Inflammatory macrophage treated with lipopolysaccharide for 4 hours (primary cell): ENCODE results near the gene ITPR1.

Experiments
- DNase-seq: peaks from one replicate; pipeline ENCODE4 v3.0.0-alpha.2; 2020

The ITPR1 gene

DNA sequence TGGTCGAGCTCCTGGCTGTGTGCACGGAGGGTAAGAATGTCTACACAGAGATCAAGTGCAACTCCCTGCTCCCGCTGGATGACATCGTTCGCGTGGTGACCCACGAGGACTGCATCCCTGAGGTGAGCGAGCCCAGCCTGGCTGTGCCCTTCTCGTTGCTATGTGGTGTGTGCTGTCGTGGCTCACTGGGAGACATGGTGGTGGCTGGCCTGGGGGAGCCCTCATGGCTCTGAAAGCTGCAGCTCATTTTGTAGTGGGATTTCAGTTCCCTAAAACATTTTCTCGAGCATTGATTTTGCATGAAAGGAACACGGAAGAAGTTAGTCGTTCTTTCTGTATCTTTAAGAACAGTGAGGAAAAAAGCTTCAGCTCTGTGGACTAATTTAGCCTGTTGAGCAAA lies 200.5 kb downstream of the ITPR1 start:
- DNase-seq = no peak

DNA sequence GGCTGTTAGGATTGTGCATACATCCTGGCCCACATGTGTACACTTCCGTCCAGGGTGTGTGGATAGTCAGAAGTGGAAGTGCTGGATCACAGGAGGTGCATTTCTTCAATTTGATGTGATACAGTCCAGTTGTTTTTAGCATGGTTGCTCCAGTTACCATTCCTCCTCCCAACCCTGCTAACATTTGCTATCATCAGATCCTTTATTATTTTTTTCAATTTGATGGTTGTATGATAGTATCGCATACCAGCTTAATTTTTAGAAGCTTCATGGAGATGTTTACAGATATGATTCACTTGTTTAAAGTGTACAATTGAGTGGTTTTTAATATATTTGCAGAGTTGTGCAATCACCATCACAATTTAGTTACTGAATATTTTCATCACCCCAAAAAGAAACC lies 202.7 kb downstream of the ITPR1 start:
- no peak for DNase-seq

DNA sequence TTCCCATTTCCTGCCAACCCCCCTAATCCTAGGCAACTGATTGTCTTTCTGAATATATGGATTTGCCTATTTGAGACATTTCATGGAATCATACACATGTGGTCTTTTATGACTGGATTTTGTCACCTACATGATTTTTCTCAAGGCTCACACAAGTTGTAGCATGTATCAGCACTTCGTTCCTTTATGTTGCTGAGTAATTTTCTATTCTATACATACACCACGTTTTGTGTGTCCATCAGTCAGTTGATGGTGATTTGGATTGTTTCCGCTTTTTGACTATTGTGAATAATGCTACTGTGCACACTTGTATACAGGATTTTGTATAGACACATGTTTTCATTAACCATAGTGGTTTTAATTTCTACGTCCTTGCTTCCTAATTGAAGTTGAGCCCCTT lies 203.1 kb downstream of the ITPR1 start:
- no peak for DNase-seq

DNA sequence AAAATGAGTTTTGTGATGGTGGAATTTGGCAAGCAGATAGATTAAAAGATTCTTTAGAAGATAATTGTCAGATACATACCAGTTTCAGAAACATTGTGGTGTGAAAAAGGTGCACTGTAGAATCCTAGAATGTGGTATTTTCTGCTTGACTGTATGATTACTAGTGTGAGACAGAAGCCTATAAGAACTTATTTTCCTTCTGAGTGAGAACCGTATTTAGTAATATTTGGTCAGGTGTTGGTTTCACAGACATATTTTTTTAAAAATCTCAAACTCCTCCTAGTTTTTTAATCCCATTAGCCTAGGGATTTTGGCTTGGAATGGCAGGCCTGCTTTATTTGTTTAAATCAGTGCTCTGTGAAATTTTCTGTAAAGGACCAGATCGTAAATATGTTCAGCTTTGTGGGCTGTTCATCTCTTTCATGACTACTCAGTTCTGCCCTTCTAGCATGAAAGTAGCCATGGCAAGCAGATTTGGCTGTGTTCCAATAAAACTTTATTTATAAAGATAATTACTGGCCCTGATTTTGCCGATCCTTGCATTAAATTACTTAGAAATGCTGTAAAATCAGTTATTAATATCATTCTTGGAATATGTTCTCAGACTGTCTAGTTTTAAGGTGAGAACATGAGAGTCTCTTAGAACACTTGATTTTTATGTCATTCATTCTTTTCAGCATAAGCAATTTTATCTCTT lies 205.1 kb downstream of the ITPR1 start:
- DNase-seq = no peak

DNA sequence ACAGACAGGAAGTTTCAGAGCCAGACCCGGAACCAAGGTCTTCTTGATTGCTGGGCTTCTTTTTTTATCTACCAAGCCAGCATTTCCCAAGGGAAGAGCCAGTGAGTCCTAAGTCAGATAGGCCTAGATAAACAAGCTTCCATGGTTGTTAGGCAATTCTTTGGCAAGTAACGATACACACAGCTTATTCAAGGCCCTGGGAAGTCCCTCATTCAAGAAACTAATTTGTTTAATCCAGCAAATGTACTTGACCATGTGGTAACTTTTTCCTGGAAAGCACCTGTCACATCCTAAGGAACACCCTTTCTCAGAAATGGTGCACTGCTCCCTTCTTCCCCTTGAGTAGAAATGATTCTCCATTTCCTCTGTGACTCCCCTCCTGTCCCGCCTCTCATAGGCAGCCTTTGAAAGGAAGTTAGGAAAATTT lies 209.9 kb downstream of the ITPR1 start:
- no peak for DNase-seq

DNA sequence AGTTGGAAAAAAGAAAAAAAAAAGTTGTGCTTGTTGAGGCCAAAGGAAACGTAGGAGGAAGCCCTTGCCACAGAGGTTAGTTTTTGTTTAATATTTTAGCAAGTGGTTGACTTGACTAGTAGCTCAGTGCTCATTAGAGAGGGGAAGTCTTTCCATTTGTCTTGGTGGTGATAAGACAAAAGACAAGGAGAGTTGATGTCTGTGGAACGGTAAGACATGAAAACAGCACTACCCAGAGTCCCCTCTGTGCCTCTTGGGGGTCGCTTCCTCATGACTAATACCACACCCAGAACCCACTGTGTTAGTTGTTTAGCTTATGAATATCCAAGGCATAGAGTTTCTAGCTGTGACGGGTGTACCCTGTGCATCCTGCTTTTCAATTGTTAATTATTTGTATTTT lies 211.4 kb downstream of the ITPR1 start:
- no peak for DNase-seq

DNA sequence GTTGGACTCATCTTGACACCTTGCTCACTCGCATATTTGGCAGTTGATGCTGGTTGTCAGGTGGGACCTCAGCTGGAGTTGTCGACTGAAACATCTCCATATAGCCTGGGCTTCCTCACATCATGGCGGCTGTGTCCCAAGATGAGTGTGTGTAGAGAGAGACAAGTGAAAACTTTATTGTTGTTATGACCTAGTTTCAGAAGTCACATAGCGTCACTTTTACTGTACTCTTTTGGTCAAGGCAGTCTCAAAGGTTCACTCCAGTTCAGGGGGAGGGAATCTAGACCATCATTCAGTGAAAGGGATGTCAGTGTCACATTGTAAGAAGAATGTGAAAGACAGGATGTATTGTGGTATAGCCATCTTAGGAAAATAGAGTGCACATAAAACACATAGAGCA lies 214.2 kb downstream of the ITPR1 start:
- no peak for DNase-seq

DNA sequence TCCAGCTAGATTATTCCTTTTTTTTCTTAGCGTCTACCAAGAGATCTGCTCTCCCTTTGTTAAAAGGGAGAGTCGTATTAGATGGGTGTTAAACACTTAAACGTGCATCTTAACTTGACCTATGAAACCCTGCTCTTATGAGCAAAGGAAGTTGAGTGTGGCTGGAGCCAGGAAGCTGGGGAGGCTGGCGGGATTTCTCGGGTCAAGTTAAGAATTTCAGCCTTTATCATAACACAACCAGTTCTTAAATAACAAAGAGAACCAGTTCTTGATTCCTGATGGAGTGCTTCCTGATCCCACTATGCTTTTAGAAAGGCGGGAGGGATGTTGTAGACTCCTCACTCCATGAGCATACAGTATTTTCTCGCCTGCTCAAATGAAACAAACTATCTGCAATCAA lies 215.1 kb downstream of the ITPR1 start:
- no peak for DNase-seq

DNA sequence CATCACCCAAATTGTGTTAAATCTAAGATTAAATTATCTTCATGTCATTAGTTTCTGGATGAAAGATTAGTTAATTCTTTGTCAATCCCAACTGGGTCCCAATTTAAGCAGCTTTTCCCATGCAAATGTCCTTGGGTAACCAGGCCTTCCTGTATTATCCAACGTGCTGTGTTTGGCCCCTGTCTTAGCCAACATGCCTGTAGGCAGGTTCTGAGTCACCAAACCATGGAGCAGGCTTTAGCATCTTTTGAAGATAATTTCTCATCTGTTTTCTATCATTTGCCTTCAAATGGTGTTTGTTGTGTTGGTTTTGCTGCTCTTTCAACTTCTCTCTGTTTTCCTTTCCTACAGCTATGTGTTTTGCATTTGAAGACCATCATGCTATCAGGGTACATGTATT lies 216.2 kb downstream of the ITPR1 start:
- no peak for DNase-seq

DNA sequence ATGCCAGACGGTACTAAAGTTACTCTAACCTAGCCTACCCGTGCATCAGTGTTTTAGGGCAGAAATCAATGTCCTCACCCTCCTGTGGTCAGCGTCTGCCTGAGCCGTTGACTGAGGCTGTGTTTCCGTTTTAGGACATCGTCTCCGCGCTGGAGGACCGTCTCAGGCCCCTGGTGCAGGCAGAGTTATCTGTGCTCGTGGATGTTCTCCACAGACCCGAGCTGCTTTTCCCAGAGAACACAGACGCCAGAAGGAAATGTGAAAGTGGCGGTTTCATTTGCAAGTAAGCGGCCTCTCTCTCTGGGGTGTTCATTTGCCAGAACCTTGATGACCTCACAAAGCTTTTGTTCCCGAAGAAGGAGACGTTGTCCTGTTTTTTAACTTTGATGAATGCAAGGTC lies 217.0 kb downstream of the ITPR1 start:
- DNase-seq = no peak

DNA sequence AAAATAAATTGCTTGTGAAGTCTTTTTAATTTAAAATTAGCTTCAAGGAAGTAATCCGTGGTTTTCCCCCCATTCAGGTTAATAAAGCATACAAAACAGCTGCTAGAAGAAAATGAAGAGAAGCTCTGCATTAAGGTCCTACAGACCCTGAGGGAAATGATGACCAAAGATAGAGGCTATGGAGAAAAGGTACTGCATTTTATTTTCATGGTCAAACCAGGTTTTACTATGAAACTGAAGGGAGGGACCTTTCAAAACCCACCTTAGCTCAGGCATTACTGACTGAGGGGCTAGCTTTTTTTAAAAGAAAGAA lies 218.5 kb downstream of the ITPR1 start:
- no peak for DNase-seq

DNA sequence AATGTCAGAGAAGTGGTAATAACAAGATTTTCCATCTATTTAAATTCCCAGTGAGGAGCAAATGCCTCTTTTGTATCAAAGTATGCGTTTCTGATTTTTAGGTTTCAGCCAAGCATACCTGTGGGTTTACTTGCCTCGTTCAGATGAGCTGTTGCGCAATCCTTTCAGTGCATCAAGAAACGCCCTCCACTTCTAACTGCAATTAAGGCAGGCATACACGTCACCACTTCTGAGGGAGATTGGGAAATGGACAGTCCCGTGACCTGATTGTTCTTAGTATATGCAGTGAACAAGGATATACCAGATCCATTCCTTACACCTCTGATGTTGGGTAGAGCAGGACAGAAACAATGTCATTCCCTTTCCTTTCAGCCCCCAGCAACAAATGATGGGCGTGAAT lies 219.0 kb downstream of the ITPR1 start:
- peak; percentile 77 for DNase-seq

DNA sequence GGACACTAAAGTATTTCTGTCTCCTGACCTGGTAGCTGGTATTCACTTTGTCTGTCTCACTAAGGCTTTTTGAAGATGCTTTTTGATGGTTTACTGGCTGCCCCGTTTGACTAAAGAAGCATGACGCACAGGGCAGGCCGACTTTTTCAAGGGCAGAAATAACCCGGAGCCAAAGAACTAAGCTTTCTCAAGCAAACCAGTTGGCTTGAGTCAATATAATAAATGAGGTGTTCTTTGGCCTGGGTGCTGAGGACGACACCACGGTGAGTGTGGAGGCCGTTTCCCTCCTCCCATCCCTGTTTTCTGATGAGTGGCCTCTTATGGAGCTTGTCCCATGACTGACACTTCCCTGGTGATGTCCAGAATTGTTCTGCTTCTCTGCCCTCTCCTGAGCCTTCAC lies 220.9 kb downstream of the ITPR1 start:
- no peak for DNase-seq

DNA sequence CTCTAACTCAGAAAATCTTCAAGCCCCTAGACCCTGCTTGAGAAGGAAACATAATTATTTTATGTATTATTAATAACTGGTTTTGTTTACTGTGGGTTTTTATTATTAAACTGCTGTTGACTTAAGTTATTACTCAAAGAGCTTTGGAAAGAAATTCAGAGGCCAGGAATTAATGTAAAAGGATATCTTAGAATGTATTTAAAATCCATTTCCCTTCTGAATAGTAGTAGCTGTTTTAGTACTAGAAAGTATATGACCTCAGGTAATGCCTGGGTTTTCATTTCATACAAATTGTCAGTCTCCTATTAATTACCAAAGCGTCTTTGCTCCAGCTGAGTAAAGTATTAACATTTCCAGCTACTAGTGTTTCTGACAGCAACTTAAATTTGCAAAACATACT lies 223.1 kb downstream of the ITPR1 start:
- DNase-seq = no peak

DNA sequence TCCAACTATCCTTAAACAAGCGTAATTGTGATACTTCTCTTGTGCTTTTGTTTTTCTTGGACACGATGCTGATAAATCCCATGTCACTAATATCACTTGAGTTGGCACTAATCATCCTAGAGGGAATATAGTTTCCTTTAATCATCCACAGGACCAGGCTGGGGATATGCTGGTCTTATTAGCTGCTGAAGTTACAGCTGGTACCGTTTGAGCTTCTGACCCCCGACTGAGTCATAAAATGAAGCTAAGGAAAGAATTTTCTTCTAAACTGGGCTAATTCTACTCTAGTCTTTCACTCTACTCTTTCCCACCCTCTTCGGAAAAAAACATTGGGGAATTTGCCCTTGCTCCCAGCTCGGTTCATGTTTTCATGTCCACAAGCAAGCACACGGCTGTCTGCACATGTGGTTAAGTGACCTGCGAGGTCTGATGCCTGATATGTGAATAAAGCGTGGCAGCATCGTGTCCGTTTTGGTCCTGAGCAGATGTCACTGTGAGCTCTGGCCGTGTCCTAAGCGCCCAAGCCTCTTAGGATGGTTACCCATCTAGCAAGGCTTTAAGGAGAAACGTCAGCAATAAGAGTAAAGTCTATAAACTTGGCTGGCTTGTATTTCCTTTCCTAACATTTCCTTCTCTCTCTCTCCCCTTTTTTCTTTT lies 223.7 kb downstream of the ITPR1 start:
- no peak for DNase-seq

DNA sequence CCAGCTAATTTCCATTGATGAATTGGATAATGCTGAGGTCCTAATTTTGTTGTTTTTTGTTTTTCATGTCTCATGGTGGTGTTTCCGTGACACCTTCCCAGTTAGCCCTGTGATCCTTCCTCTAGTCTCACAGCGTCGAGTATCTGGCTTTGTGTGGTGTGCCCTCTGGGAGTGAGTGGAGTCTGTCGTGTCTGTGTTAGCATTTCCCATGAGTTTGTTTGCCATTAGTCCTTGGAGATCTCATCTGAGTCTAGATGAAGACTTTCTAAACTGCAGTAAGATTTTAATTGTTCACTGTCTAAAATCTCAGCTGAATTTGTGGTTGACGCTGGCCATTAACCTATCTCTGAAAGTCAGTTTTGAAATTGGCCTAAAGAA lies 224.2 kb downstream of the ITPR1 start:
- DNase-seq = no peak

DNA sequence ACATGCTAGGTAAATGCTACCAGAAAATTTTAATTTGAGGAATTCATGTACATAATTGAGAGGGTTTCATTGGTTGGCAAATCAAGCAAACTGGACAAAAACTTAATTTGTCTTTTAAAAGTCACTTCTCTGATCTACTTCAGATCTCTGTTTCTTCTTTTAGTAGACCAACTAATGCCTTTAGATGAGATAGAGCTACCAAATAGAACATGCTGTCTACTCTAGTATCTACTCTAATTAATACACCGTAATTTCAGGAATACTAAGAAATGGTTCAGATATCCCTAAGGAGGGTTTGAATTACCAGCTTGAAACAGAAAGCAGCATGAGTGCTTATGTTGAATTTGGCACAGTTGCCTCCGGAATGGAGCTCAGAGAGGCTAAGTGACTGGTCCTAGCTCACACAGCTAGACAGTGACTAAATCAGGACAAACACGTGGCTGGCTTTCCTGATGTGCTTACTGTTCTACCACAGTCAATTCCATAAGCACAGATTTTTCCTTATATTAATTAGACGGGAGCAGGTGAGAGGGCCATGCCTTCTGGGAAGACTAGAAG lies 225.1 kb downstream of the ITPR1 start:
- no peak for DNase-seq

DNA sequence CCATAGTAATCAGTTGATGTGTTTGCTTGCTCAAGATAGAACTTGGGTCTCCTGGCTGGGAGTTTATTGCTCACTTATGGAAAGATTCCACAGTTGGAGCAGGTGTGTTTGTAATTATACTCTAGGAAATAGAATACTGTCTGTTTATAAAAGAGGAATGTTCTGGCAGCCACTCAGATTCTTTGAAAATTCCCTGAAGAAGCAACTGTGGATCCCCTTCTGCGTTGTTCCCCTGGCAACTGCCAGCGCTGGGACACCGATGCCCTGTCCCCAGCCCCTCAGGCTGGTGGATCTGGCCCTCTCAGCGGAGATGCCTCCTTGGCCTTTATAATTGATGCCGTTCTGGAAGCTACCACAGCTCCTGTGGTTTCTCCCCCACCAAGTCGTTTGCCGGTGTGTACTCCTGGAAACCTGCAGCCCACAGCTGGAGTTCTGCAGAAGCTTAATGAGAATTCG lies 225.9 kb downstream of the ITPR1 start:
- DNase-seq = no peak

DNA sequence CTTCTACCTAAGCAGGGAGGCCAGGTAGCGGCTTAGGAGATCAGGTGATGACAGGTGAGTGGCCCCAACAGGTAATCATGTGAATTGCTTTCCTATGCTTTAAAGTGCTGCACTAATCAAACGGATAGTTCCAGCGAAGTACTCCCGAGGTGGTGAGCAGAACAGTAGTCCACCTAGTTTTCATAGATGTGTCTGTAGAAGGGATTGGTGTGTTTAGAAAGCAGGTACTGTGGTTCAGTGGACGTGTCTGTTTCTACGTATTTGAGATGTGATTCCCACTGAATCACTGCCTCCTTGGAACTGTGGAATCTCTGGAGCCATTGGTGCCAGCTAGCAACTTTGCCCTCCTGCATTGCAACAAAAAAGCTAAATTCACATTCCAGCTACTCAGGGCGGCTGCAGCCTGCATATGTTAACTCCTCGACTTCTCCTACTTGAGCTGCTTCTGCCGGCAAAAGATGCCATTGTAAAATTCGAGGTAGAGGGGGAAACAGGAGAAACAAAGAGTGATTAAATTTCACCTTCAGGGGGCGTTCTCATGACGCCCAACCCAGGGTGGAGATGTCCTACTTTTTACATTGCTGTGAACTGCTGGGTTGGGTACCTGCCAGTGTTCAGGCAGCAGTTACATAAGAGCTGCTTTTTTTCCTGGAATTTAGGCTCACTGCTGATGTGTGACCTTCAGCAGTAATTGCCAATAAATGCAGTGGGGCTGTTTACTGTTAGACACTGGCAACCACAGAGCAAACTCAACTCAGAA lies 227.3 kb downstream of the ITPR1 start:
- DNase-seq = no peak

DNA sequence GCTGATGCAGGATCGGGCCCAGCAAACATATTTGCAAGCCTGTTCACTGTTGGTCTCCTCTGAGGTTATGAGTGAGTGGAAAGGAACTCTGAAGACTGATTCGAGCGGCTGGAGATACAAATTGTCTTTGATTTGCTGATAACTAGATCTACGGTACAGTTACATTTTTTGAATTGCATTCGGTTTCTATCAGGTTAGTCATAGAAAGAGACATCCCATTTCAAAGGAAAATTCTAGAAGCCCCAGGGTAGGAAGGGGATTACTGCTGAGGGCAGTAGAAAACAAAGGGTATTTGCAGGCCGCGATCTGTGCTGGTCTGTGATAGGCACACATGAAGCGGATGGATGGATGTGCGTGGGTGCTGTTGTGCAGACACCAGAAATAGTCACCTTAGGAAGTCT lies 228.4 kb downstream of the ITPR1 start:
- no peak for DNase-seq

DNA sequence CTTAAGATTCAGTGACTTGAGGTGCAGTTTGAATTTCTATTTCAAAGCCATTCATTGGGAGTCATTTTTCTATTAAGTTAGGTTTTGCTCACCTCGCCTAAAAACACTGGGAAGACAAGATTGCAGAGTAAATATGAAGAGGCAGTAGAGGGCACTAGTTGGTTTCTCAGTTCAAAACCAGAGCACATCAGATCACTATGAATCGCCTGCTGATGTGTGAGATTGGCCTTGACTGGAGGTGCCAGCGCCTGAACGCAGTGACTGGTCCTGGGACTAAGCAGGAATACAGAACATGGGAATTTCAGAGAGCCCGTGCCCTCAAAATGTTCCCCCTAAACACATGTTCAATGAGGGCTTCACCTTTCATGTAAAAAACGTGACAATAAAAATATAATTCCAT lies 229.0 kb downstream of the ITPR1 start:
- DNase-seq = peak; percentile 74

DNA sequence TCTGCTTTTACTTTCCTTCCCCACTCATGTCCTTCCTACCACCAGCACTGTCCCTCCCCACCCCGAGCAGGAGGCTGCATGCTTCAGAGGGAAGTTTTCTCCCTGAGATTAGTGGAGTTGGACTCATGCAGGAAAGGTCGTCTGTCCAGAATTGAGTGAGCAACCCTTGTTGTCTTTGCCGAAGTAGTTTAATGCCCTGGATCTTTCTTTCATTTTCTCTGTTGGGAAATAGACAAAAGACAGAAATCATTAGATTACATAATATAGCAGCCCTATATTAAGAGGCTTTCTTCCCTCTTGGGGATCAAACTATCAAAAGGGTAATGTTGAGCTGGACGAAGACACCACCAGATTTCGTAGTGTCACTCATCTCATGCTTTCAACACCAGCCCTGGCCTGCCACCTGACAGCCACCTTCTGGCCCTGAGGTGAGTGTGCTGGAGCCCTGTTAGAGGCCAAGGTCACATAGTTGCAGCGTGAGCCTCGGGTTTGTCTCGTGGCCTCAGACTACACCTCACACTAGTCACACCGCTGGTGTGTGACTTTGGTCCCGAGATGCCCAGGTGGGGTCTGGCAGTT lies 231.0 kb downstream of the ITPR1 start:
- peak; percentile 85 for DNase-seq

DNA sequence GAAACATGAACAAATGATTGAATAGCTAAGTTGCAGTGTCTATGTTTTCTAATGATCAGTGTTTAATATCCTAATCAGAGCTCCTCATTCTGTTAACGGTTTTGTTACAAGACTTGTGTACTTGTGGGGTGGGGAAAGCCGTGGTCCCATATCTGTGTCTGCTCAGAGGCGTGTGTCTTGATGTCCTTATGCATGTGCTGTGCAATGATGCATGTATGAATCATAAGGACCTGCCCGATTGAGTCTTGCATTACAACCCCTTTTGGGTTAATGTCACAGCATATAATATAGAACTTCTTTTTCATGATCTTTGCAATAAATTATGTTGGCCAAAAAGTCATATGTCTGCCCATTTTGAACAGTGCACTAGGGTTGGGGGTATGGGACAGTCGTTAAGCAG lies 233.4 kb downstream of the ITPR1 start:
- DNase-seq = no peak
